ENCODE measurements around the gene FLOT2. TPM values are rescaled to one million over a fixed set of nuclear protein-coding genes. Genes with fewer than 3 reads are reported as not detected.

Gene FLOT2
- total RNA-seq, 2 donors from 2014 or later, result 92.1 to 125 TPM

GRCh38 chr17:28875848-28876550 lies 21.5 kb downstream of the FLOT2 start:
- DNase-seq, result no peak
- no peaks in the 10 kb centered on the region for H3K4me1 ChIP-seq

GRCh38 chr17:28874750-28875149 lies 22.8 kb downstream of the FLOT2 start:
- Histone ChIP-seq H3K27ac (no peak overlapping the region), H3K4me3 (no peak overlapping the region), H3K9me3 (no peaks in the 10 kb centered on the region), H3K27me3 (no peaks in the 10 kb centered on the region), H3K4me1 (no peaks in the 10 kb centered on the region), H3K9ac (ENCODE audit: low read depth in 2 of 2, low read length in 2 of 2) (no peak overlapping the region), H3K36me3 (no peaks in the 10 kb centered on the region)
- no peak for DNase-seq
- TF ChIP-seq CTCF (IDR thresholded peaks at IDR 0.05), result no peak
- intact Hi-C loops (cut with DNase I), result no loop called here

More at GRCh38 chr17:28875848-28876550, 21.5 kb downstream of the FLOT2 start:
- intact Hi-C loops (cut with DNase I), result no loop called here
- Histone ChIP-seq H3K4me3 (no peak overlapping the region), H3K9ac (ENCODE audit: low read depth in 2 of 2, low read length in 2 of 2) (no peak overlapping the region), H3K9me3 (no peaks in the 10 kb centered on the region), H3K36me3 (peaks cover 9% of the 10 kb centered on the region), H3K27me3 (no peaks in the 10 kb centered on the region), H3K27ac (no peak overlapping the region)
- TF ChIP-seq CTCF (IDR thresholded peaks at IDR 0.05), result no peak

GRCh38 chr17:28873839-28874238 lies 23.7 kb downstream of the FLOT2 start:
- Histone ChIP-seq H3K36me3 (no peaks in the 10 kb centered on the region), H3K9ac (ENCODE audit: low read depth in 2 of 2, low read length in 2 of 2) (no peak overlapping the region), H3K27ac (no peak overlapping the region), H3K27me3 (no peaks in the 10 kb centered on the region), H3K9me3 (no peaks in the 10 kb centered on the region), H3K4me1 (no peaks in the 10 kb centered on the region), H3K4me3 (no peak overlapping the region)
- intact Hi-C loops (cut with DNase I), result no loop called here
- TF ChIP-seq CTCF (IDR thresholded peaks at IDR 0.05), result no peak
- no peak for DNase-seq

GRCh38 chr17:28871056-28871579 lies 26.4 kb downstream of the FLOT2 start:
- Histone ChIP-seq H3K9me3 (no peaks in the 10 kb centered on the region), H3K4me1 (no peaks in the 10 kb centered on the region), H3K36me3 (no peaks in the 10 kb centered on the region), H3K27ac (no peak overlapping the region), H3K9ac (ENCODE audit: low read depth in 2 of 2, low read length in 2 of 2) (no peak overlapping the region), H3K27me3 (no peaks in the 10 kb centered on the region), H3K4me3 (no peak overlapping the region)
- DNase-seq, result no peak
- no peak for TF ChIP-seq CTCF (IDR thresholded peaks at IDR 0.05)
- intact Hi-C loops (cut with DNase I), result no loop called here

GRCh38 chr17:28867276-28867675 lies 30.3 kb downstream of the FLOT2 start:
- TF ChIP-seq CTCF (IDR thresholded peaks at IDR 0.05), result no peak
- H3K4me1 ChIP-seq, result no peaks in the 10 kb centered on the region
- no peak overlapping the region for H3K27ac ChIP-seq
- H3K4me3 ChIP-seq, result no peak overlapping the region
- H3K27me3 ChIP-seq, result no peaks in the 10 kb centered on the region
- DNase-seq, result no peak
- no peaks in the 10 kb centered on the region for H3K9me3 ChIP-seq
- intact Hi-C loops (cut with DNase I), result no loop called here
- H3K9ac ChIP-seq (ENCODE audit: low read depth in 2 of 2, low read length in 2 of 2), result no peak overlapping the region
- H3K36me3 ChIP-seq, result no peaks in the 10 kb centered on the region

Measured in colonic mucosa (tissue), 4 donors.